Nephron progenitor cell (in vitro differentiated cells): ENCODE results near the gene SERINC2.
A peak's percentile ranks its signal among the peaks of the same experiment; 100 is the strongest.

Experiments
- DNase-seq: peaks from one replicate; pipeline ENCODE4 v3.0.0; 2021
- H3K27ac Mint-ChIP-seq: 2 replicates; pipeline ENCODE4 v1.8.0; 2021; ENCODE audit warnings: mild to moderate bottlenecking, moderate library complexity, mixed read lengths
- H3K27me3 Mint-ChIP-seq: 2 replicates; pipeline ENCODE4 v1.8.0; 2021; ENCODE audit warnings: mild to moderate bottlenecking, low read depth, mixed read lengths; ENCODE audit not compliant: poor library complexity
- H3K36me3 Mint-ChIP-seq: 2 replicates; pipeline ENCODE4 v1.8.0; 2021; ENCODE audit warnings: low read depth, mixed read lengths
- H3K4me1 Mint-ChIP-seq: 2 replicates; pipeline ENCODE4 v1.8.0; 2021; ENCODE audit warnings: mixed read lengths
- H3K4me3 Mint-ChIP-seq: 2 replicates; pipeline ENCODE4 v1.8.0; 2021; ENCODE audit warnings: mild to moderate bottlenecking, moderate library complexity, mixed read lengths
- H3K9me3 Mint-ChIP-seq: 2 replicates; pipeline ENCODE4 v1.8.0; 2021; ENCODE audit warnings: mild to moderate bottlenecking, moderate library complexity, mixed read lengths
- CTCF ChIP-seq: fragments of 200-600 bp; sonication (generic); IDR thresholded peaks from 2 replicates; pipeline ENCODE4 v1.5.0; 2021; ENCODE audit warnings: antibody characterized with exemption

Gene SERINC2

GRCh38 chr1:31418626-31419323 lies 5.8 kb downstream of the SERINC2 start:
- no peak for DNase-seq
- H3K4me1 Mint-ChIP-seq = peaks cover 40% of the 10 kb centered on the region
- peaks cover 20% of the 10 kb centered on the region for H3K27me3 Mint-ChIP-seq
- H3K9me3 Mint-ChIP-seq = no peaks in the 10 kb centered on the region
- H3K27ac Mint-ChIP-seq = no peak overlapping the region
- no peak for TF ChIP-seq CTCF
- no peaks in the 10 kb centered on the region for H3K36me3 Mint-ChIP-seq
- no peak overlapping the region for H3K4me3 Mint-ChIP-seq

DNA sequence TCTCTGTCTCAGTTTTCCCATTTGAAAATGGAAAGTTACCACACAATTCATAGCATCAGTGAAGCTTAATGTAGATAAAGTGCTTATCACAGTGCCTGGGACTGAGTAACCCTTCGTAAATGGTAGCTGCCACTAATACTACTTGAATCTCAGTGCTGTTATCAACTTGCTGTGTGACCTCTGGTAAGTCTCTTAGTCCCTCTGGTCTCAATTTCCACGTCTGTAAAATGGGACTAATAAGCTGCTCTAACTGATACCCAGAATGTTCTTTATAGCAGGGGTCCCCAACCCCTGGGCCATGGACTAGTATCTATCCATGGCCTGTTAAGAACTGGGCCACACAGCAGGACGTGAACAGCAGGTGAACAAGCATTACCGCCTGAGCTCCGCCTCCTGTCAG lies 7.7 kb downstream of the SERINC2 start:
- no peak for TF ChIP-seq CTCF
- Mint-ChIP-seq H3K4me1 (peaks cover 32% of the 10 kb centered on the region), H3K27ac (no peak overlapping the region), H3K4me3 (no peak overlapping the region), H3K9me3 (no peaks in the 10 kb centered on the region), H3K36me3 (no peaks in the 10 kb centered on the region), H3K27me3 (peaks cover 10% of the 10 kb centered on the region)
- DNase-seq = no peak

DNA sequence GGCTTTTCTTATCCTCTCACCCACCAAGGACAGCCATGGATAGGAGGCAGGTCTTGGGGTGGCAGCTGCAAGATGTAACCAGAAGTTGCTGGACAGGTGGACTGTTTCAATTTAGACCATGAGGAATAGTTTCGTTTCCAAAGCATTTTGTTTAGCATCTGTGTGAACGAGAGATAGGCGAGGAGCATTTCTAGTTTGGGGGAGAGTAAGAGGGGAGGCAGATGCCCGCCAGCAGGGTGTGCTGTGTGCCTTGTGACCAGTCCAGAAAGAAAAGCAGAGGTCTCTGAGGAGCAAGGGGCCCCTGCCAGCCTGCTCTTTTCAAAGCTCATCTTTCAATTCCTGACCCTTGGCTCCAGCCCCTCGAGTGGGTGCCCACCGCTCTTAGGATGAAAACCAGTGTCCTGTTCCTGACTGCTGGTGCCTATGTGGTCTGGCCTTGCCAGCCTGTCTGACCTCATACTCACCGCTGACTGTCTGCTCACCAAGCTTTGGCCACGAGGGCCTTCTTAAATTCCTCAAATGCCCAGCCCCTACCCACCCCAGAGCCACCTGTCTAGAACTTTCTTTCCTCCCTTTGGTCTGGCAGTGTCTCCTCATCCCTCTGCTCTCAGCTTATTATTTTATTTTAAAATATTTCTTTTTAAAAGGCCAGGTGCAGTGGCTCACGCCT lies 8.5 kb downstream of the SERINC2 start:
- peak; percentile 51 for DNase-seq
- Mint-ChIP-seq H3K36me3 (no peaks in the 10 kb centered on the region), H3K9me3 (no peaks in the 10 kb centered on the region), H3K27ac (no peak overlapping the region), H3K4me3 (no peak overlapping the region), H3K27me3 (peaks cover 10% of the 10 kb centered on the region), H3K4me1 (peaks cover 32% of the 10 kb centered on the region)
- TF ChIP-seq CTCF = peak; percentile 51

- no peaks in the 10 kb centered on the region for H3K9me3 Mint-ChIP-seq
- H3K4me3 Mint-ChIP-seq = no peak overlapping the region
- no peak overlapping the region for H3K27ac Mint-ChIP-seq
These were observed 9.7 kb downstream of the SERINC2 start for GRCh38 chr1:31422505-31423319.

DNA sequence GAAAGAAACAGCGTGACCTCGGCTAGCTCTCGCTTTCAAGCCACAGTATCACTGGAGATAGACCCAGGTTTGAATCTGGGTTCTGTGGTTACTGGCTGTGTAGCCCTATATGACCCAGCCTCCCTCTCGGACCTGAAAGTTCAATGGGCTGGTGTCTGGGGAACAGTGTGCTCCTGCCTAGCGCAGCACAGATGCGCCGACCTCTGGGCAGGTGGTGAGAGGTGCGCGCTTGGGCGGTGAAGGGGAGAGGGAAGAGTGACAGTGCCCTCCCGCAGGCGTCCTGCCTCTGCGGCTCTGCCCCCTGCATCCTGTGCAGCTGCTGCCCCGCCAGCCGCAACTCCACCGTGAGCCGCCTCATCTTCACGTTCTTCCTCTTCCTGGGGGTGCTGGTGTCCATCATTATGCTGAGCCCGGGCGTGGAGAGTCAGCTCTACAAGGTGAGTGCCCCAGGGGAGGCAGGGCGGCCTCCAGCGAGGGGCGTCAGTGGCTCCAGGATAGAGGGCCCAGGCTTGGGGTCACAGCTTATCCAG lies 10.5 kb downstream of the SERINC2 start:
- no peak for DNase-seq
- H3K4me3 Mint-ChIP-seq = no peak overlapping the region
- peaks cover 25% of the 10 kb centered on the region for H3K4me1 Mint-ChIP-seq

More at GRCh38 chr1:31422505-31423319, 9.7 kb downstream of the SERINC2 start:
- peaks cover 10% of the 10 kb centered on the region for H3K27me3 Mint-ChIP-seq
- TF ChIP-seq CTCF = peak; percentile 91
- H3K36me3 Mint-ChIP-seq = no peaks in the 10 kb centered on the region
- peak; percentile 83 for DNase-seq
- peaks cover 25% of the 10 kb centered on the region for H3K4me1 Mint-ChIP-seq

More for the DNA sequence above, 10.5 kb downstream of the SERINC2 start:
- Mint-ChIP-seq H3K9me3 (no peaks in the 10 kb centered on the region), H3K36me3 (no peaks in the 10 kb centered on the region), H3K27me3 (peaks cover 10% of the 10 kb centered on the region), H3K27ac (no peak overlapping the region)
- no peak for TF ChIP-seq CTCF
